ENCODE results near the gene CNPY2. TPM values are rescaled to one million over a fixed set of nuclear protein-coding genes. Genes with fewer than 3 reads are reported as not detected.

The CNPY2 gene
- total and polyA plus RNA-seq, 2 of the 13 experiments (the other 11 are each of a cell fraction or from before 2014, with no cell fraction given): 285 to 356 TPM

- TF ChIP-seq SP140L (CRISPR knock-in tag; IDR thresholded peaks at IDR 0.05; ENCODE audit: borderline replicate concordance) (no peak), ZNF674 (CRISPR knock-in tag; IDR thresholded peaks at IDR 0.05; ENCODE audit: low read depth) (no peak), HOXA5 (CRISPR knock-in tag; IDR thresholded peaks at IDR 0.05) (no peak), ZBTB14 (CRISPR knock-in tag; IDR thresholded peaks at IDR 0.05) (0 out of 2 replicates have a peak, but pooled peaks have one; percentile 19), HDAC6 (IDR thresholded peaks at IDR 0.05; ENCODE audit: low read depth, low read length) (no peak), TEAD3 (CRISPR knock-in tag; optimal IDR thresholded peaks at IDR 0.05; ENCODE audit: borderline replicate concordance) (peak; percentile 26), KDM2A (CRISPR knock-in tag; IDR thresholded peaks at IDR 0.05; ENCODE audit: borderline replicate concordance, low read depth) (peak; percentile 63; the same call in 1 of the 2 replicates), BHLHE40 (IDR thresholded peaks at IDR 0.05; ENCODE audit: low read length) (peak; percentile 63), HNRNPUL1 (IDR thresholded peaks at IDR 0.05; ENCODE audit: low read depth, low read length) (no peak), ZNF775 (CRISPR knock-in tag; IDR thresholded peaks at IDR 0.05; ENCODE audit: borderline replicate concordance) (no peak; the same call in 1 of the 2 replicates), PCBP1 (IDR thresholded peaks at IDR 0.05; ENCODE audit: borderline replicate concordance, low read depth, low read length) (no peak), ZSCAN9 (CRISPR knock-in tag; IDR thresholded peaks at IDR 0.05; ENCODE audit: borderline replicate concordance) (no peak), ZFP82 (CRISPR knock-in tag; IDR thresholded peaks at IDR 0.05; ENCODE audit: borderline replicate concordance) (0 out of 2 replicates have a peak, but pooled peaks have one; percentile 29), ZSCAN21 (CRISPR knock-in tag; IDR thresholded peaks at IDR 0.05; ENCODE audit: borderline replicate concordance) (no peak), SNAI1 (CRISPR knock-in tag; IDR thresholded peaks at IDR 0.05; ENCODE audit: borderline replicate concordance) (no peak), PLRG1 (conservative IDR thresholded peaks at IDR 0.05) (no peak), ZNF782 (CRISPR knock-in tag; IDR thresholded peaks at IDR 0.05; ENCODE audit: borderline replicate concordance) (0 out of 2 replicates have a peak, but pooled peaks have one; percentile 64), RBM22 (optimal IDR thresholded peaks at IDR 0.05; ENCODE audit: low read length) (no peak), FOXA1 (IDR thresholded peaks at IDR 0.05) (no peak), FOXA1 (CRISPR knock-in tag; IDR thresholded peaks at IDR 0.05) (no peak), MAFK (conservative IDR thresholded peaks at IDR 0.05 in 1 of 2, IDR thresholded peaks at IDR 0.05 in 1 of 2; ENCODE audit: low read length in 2 of 2) (peak; percentile 24; a peak in 2 of 4 replicates), ZFP36 (IDR thresholded peaks at IDR 0.05; ENCODE audit: borderline replicate concordance, low read depth, low read length, partially characterized antibody) (no peak), ONECUT2 (CRISPR knock-in tag; IDR thresholded peaks at IDR 0.05) (no peak), FOXO1 (CRISPR knock-in tag; IDR thresholded peaks at IDR 0.05) (no peak), ASH2L (IDR thresholded peaks at IDR 0.05; ENCODE audit: insufficient read length, low read depth, low read length) (peak; percentile 80), ZNF629 (CRISPR knock-in tag; conservative IDR thresholded peaks at IDR 0.05) (no peak)
- TF ChIP-seq, protein P1, sequence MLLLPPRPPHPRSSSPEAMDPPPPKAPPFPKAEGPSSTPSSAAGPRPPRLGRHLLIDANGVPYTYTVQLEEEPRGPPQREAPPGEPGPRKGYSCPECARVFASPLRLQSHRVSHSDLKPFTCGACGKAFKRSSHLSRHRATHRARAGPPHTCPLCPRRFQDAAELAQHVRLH (CRISPR knock-in tag; IDR thresholded peaks at IDR 0.05; ENCODE audit: borderline replicate concordance, low read depth): peak; percentile 30; the same call in 1 of the 2 replicates
- TF ChIP-seq, protein P2, sequence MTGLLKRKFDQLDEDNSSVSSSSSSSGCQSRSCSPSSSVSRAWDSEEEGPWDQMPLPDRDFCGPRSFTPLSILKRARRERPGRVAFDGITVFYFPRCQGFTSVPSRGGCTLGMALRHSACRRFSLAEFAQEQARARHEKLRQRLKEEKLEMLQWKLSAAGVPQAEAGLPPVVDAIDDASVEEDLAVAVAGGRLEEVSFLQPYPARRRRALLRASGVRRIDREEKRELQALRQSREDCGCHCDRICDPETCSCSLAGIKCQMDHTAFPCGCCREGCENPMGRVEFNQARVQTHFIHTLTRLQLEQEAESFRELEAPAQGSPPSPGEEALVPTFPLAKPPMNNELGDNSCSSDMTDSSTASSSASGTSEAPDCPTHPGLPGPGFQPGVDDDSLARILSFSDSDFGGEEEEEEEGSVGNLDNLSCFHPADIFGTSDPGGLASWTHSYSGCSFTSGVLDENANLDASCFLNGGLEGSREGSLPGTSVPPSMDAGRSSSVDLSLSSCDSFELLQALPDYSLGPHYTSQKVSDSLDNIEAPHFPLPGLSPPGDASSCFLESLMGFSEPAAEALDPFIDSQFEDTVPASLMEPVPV (CRISPR knock-in tag; IDR thresholded peaks at IDR 0.05): 0 out of 2 replicates have a peak, but pooled peaks have one; percentile 25
Measured at GRCh38 chr12:56359851-56360767, 44.3 kb upstream of the CNPY2 start, which contains the start of gene STAT2 (continued).

Data from HepG2 (cell line).